ENCODE results near the gene IFNL1.

DNA sequence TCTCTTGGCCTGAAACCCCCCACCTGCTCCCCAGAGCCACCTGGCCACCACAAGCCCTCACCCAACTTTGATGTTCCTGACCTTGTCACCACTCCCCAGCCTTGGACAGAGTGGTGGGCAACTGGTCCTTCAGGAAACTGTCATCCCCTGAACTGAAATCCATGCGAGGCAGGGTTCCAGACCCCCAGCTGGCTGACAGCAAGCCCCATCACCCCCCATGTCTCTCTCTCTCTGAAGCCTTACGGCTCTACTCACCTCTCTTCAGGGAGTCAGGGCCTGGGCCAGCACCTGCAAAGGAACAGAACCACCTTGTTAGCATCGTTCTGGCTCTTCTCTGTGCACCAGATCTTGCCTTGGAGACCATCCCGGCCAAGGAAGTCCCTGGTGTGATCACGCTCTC lies 21.9 kb downstream of the IFNL1 start:
- TF ChIP-seq, protein P1, sequence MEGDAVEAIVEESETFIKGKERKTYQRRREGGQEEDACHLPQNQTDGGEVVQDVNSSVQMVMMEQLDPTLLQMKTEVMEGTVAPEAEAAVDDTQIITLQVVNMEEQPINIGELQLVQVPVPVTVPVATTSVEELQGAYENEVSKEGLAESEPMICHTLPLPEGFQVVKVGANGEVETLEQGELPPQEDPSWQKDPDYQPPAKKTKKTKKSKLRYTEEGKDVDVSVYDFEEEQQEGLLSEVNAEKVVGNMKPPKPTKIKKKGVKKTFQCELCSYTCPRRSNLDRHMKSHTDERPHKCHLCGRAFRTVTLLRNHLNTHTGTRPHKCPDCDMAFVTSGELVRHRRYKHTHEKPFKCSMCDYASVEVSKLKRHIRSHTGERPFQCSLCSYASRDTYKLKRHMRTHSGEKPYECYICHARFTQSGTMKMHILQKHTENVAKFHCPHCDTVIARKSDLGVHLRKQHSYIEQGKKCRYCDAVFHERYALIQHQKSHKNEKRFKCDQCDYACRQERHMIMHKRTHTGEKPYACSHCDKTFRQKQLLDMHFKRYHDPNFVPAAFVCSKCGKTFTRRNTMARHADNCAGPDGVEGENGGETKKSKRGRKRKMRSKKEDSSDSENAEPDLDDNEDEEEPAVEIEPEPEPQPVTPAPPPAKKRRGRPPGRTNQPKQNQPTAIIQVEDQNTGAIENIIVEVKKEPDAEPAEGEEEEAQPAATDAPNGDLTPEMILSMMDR (IDR thresholded peaks at IDR 0.05): no peak
- no peak for TF ChIP-seq POLR2A (IDR thresholded peaks at IDR 0.05)

All from thyroid gland (tissue), 4 donors.